ENCODE results near the gene APOL3. TPM values are rescaled to one million over a fixed set of nuclear protein-coding genes. Genes with fewer than 3 reads are reported as not detected.
"Not testable (repeated sequence)": the region's sequence is repeated elsewhere in the genome, so short reads cannot be mapped to it uniquely, and the experiment has no call there.

APOL3 gene
- total RNA-seq, 4 donors from 2014 or later: 39.5 to 273 (median 73.9) TPM

DNA sequence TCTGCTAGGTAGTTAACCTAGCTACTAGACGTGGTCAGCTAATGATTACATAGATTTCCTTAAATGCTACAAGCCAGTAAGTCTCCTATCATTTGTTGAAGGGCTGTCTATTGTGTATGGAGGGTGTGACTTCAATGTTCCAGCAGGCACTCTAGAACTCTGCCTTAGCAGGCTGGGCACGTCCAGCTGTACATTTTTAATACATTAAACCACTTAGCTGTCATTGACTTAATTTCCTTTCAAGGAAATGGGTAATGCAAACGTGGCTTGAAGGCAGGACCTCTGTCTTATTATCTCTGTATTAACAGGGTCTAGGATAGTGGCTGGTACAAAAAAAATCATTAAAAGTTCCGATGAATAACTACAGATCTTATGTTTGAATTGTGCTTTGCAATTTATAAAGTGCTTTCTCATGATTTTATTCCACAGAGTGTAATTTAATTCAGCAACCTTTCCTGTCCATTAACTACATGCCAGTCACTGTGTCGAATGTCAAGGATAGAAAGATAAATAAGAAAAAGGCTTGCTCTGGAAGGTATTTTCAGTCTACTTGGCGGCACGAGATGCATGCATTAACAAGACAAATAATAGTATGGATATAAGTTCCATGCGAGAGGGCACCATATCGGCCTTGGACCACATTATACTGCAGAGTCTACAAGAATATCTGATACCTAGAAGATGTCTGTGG is 60.3 kb downstream of the APOL3 start:
- ATAC-seq (ENCODE audit: low FRiP score) (no peak), DNase-seq (ENCODE audit: low spot score) (no peak)
- TF ChIP-seq, protein P1, sequence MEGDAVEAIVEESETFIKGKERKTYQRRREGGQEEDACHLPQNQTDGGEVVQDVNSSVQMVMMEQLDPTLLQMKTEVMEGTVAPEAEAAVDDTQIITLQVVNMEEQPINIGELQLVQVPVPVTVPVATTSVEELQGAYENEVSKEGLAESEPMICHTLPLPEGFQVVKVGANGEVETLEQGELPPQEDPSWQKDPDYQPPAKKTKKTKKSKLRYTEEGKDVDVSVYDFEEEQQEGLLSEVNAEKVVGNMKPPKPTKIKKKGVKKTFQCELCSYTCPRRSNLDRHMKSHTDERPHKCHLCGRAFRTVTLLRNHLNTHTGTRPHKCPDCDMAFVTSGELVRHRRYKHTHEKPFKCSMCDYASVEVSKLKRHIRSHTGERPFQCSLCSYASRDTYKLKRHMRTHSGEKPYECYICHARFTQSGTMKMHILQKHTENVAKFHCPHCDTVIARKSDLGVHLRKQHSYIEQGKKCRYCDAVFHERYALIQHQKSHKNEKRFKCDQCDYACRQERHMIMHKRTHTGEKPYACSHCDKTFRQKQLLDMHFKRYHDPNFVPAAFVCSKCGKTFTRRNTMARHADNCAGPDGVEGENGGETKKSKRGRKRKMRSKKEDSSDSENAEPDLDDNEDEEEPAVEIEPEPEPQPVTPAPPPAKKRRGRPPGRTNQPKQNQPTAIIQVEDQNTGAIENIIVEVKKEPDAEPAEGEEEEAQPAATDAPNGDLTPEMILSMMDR (IDR thresholded peaks at IDR 0.05): no peak

DNA sequence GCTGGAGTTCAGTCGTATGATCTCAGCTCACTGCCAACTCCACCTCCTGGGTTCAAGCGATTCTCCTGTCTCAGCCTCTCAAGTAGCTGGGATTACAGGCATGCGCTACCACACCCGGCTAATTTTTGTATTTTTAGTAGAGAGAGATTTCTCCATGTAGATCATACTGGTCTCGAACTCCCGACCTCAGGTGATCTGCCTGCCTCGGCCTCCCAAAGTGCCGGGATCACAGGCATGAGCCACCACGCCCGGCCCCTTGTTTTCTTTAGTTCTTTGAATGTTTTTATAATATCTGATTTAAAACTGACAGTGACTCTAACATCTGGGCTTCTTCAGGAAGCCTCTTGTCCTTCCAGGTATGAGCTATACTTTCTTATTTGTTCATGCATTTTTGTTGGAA is 61.0 kb downstream of the APOL3 start:
- not testable (repeated sequence) for DNase-seq (ENCODE audit: low spot score); ATAC-seq (ENCODE audit: low FRiP score)

DNA sequence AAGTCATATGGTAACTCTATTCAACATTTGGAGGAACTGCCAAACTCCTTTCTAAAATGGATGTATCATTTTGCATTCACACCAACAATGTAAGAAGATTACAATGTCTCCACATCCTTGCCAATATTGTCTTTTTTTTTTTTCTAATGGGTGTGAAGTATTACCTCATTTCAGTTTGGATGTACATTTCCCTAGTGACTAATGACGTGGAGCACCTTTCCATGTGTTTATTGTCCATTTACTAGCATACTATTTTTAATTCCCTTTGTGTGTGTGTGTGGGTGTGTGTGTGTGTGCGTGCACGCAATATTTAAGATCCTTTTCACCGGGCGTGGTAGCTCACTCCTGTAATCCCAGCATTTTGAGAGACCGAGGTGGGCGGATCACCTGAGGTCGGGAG is 62.7 kb downstream of the APOL3 start:
- no peak for ATAC-seq (ENCODE audit: low FRiP score)
- TF ChIP-seq, protein P1 (IDR thresholded peaks at IDR 0.05): no peak
- DNase-seq (ENCODE audit: low spot score): no peak

DNA sequence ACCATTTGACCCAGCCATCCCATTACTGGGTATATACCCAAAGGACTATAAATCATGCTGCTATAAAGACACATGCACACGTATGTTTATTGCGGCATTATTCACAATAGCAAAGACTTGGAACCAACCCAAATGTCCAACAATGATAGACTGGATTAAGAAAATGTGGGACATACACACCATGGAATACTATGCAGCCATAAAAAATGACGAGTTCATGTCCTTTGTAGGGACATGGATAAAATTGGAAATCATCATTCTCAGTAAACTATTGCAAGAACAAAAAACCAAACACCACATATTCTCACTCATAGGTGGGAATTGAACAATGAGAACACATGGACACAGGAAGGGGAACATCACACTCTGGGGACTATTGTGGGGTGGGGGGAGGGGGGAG is 69.8 kb downstream of the APOL3 start:
- not testable (repeated sequence) for ATAC-seq (ENCODE audit: low FRiP score); DNase-seq (ENCODE audit: low spot score)

Other genes with a start within 250 kb of the APOL3 start
- 10 to 100 TPM; 41.2 to 80.7 (median 60.1) TPM for gene RBFOX2, start 131.9 kb downstream of the APOL3 start, total RNA-seq
- gene APOL4, start 41.1 kb upstream of the APOL3 start, total RNA-seq: 100 to 1,000 TPM in 1 of 4 donors, 10 to 100 TPM in 2, under 1 TPM in 1; 0.31 to 113 (median 44.3) TPM
- 100 to 1,000 TPM in 2 of 4 donors, 10 to 100 TPM in 2; 63.2 to 122 (median 93.0) TPM for gene APOL2, start 78.8 kb upstream of the APOL3 start, total RNA-seq
- 10 to 100 TPM; 27.3 to 89.3 (median 65.3) TPM for gene APOL1, start 92.4 kb upstream of the APOL3 start, total RNA-seq
- 100 to 1,000 TPM; 225 to 463 (median 370) TPM for gene MYH9, start 227.2 kb upstream of the APOL3 start, total RNA-seq

Data from omental fat pad (tissue), 4 donors.